Tibial nerve (tissue), 4 donors: ENCODE data around the gene MOB1A.

Experiments used
- CTCF ChIP-seq, 5 experiments: fragments of 200-600 bp in 3 of 5; fragments of 450-650 bp in 2 of 5; sonication (generic) in 3 of 5; IDR thresholded peaks; one replicate each; pipeline ENCODE4 v1.5.1; 2016 to 2019; ENCODE audit warnings: antibody characterized with exemption in 5 of 5, mild to moderate bottlenecking in 3 of 5, moderate library complexity in 2 of 5
- EP300 ChIP-seq, 2 donors: sonication (generic); formaldehyde crosslinking; IDR thresholded peaks; one replicate each; pipeline ENCODE4 v1.6.1; 2017; ENCODE audit warnings: antibody characterized with exemption in 2 of 2, mild to moderate bottlenecking in 1 of 2
- POLR2A ChIP-seq, 2 donors: fragments of 450-650 bp; IDR thresholded peaks; one replicate each; pipeline ENCODE4 v1.6.1; 2017; ENCODE audit warnings: antibody characterized with exemption in 2 of 2, mild to moderate bottlenecking in 2 of 2, moderate library complexity in 2 of 2

DNA sequence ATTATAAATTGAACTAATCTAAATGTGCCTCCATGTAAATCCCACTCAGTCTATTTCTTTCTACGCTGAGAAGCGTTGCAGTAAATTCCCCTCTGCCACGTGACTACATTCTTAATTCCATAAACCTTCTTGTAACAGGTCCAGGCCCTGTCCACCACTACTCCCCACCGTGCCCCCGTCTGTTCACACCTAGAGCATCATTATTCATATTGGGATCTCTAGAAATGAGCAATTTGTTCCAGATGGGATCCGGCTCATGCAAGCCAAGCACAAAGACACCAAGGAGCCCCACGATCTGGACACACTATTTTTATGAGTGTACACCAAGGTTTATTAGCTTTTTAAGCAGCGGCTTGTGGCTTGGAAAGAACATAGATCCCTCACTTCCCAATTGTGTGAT, 69.1 kb downstream of the MOB1A start:
- TF ChIP-seq CTCF (IDR thresholded peaks at IDR 0.05) (no peak), EP300 (IDR thresholded peaks at IDR 0.05) (no peak), POLR2A (IDR thresholded peaks at IDR 0.05) (no peak)
